ENCODE data around the gene FALEC. TPM values are rescaled to one million over a fixed set of nuclear protein-coding genes. Genes with fewer than 3 reads are reported as not detected.
"Not testable (repeated sequence)": the region's sequence is repeated elsewhere in the genome, so short reads cannot be mapped to it uniquely, and the experiment has no call there.

FALEC gene
- total and polyA plus RNA-seq, 12 donors = 0.40 to 0.61 (median 0.50) TPM; not detected in 9

DNA sequence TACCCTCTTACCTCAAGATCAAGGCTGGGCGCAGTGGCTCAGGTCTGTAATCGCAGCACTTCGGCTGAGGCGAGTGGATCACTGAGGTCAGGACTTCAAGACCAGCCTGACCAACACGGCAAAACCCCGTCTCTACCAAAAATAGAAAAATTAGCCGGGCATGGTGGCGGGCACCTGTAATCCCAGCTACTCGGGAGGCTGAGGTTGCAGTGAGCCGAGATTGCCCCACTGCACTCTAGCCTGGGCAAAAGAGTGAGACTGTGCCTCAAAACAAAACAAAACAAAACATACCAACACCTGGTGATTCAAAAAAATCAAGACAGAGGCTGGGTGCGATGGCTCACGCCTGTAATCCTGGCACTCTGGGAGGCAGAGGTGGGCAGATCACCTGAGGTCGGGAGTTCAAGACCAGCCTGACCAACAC lies 58.1 kb downstream of the FALEC start:
- intact Hi-C loops (cut with DNase I) = not testable (repeated sequence)
- peak in 2 of 7 donors; percentile 25 to 57 for DNase-seq
- H3K36me3 ChIP-seq (replicated peaks in 1 of 2) = peaks cover 0 to 75% of the 10 kb centered on the region in 2 donors

DNA sequence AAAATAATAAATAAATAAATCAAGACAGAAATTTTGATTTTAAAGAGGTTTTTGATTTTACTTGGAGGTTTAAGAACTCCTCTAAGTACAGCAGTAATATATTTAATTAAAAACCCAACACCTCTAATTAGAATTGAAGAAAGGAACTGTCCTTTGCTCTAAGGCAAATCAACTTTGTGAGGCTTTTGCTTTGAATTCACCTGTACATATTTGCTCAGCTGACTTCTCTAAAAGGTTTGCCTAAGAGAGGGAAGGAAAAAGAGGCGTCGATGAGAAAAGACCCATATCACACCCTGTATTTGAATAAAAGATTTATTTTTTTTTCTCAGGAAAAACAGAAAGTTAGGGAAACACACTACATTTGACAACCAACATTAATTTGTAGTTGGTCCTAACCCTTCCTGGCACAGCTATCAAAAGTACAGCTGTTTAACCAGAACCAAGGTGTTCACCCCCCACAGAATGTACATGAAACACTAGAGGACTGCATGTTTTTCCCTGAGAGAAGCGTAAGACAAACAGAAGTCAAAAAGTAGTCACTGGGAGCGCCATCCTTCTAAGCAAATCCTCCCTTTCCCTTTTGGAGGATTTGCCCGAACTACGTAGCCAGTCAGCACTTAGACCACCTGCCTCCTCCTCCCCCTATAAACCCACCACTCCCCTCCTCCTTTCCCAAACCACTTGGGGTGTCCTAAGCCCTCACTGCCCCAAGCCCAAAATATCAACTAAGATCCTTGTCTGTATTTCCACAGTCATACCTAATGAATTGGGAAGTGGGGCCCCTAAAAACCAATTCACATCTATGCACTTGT lies 58.9 kb downstream of the FALEC start:
- Histone ChIP-seq H3K27me3 (no peaks in the 10 kb centered on the region), H3K4me3 (peak overlapping the region in 1 of 4 donors; percentile 96), H3K36me3 (replicated peaks in 1 of 2) (peaks cover 0 to 75% of the 10 kb centered on the region in 2 donors), H3K27ac (peak overlapping the region in 3 of 5 donors; percentile 41 to 100 (median 100)), H3K4me1 (replicated peaks in 1 of 2) (peaks cover 50 to 67% of the 10 kb centered on the region in 2 donors), H3K9me3 (replicated peaks in 1 of 3) (no peaks in the 10 kb centered on the region)
- intact Hi-C loops (cut with DNase I) = loop anchor here (5.0 kb wide), 2 partner anchors 43 to 48 kb away; no protein-coding TSS in a partner anchor
- 65 to 72% (median 66%) methylated on average over 6 of the region's 6 CpGs for WGBS, 4 donors
- DNase-seq = peak in 1 of 7 donors; percentile 4
- TF ChIP-seq CTCF (IDR thresholded peaks at IDR 0.05) (no peak), POLR2A (IDR thresholded peaks at IDR 0.05) (peak in 1 of 2 donors; percentile 27)

More for the DNA sequence above, 58.1 kb downstream of the FALEC start:
- 72 to 83% (median 76%) methylated on average over 13 of the region's 13 CpGs for WGBS, 4 donors
- Histone ChIP-seq H3K27ac (peak overlapping the region in 3 of 5 donors; percentile 10 to 100 (median 44)), H3K4me3 (peak overlapping the region in 1 of 4 donors; percentile 6), H3K4me1 (replicated peaks in 1 of 2) (peaks cover 54 to 75% of the 10 kb centered on the region in 2 donors)
- H3K9me3 ChIP-seq (replicated peaks in 1 of 3); H3K27me3 ChIP-seq: not testable (repeated sequence)
- TF ChIP-seq POLR2A (IDR thresholded peaks at IDR 0.05) = peak in 1 of 2 donors; percentile 12

GRCh38 chr1:150575072-150575489 lies 59.5 kb downstream of the FALEC start:
- peak overlapping the region in 3 of 5 donors; percentile 41 to 100 (median 100) for H3K27ac ChIP-seq
- DNase-seq = peak in 1 of 7 donors; percentile 17
- H3K4me1 ChIP-seq (replicated peaks in 1 of 2) = peaks cover 53 to 65% of the 10 kb centered on the region in 2 donors
- intact Hi-C loops (cut with DNase I) = loop anchor here (5.0 kb wide), 2 partner anchors 42 to 47 kb away; no protein-coding TSS in a partner anchor
- no peaks in the 10 kb centered on the region for H3K27me3 ChIP-seq
- H3K4me3 ChIP-seq = peak overlapping the region in 2 of 4 donors; percentile 96 to 99
- H3K9me3 ChIP-seq (replicated peaks in 1 of 3) = no peaks in the 10 kb centered on the region
- 12 to 26% (median 18%) methylated on average over 4 of the region's 4 CpGs for WGBS, 4 donors
- H3K36me3 ChIP-seq (replicated peaks in 1 of 2) = peaks cover 0 to 75% of the 10 kb centered on the region in 2 donors
- TF ChIP-seq POLR2A (IDR thresholded peaks at IDR 0.05) (peak; percentile 0 to 4), CTCF (IDR thresholded peaks at IDR 0.05) (no peak)

GRCh38 chr1:150575518-150576366 lies 60.2 kb downstream of the FALEC start:
- peak overlapping the region in 2 of 5 donors; percentile 100 for H3K27ac ChIP-seq
- peaks cover 0 to 69% of the 10 kb centered on the region in 2 donors for H3K36me3 ChIP-seq (replicated peaks in 1 of 2)
- no peaks in the 10 kb centered on the region for H3K27me3 ChIP-seq
- TF ChIP-seq CTCF (IDR thresholded peaks at IDR 0.05) (no peak), POLR2A (IDR thresholded peaks at IDR 0.05) (no peak)
- intact Hi-C loops (cut with DNase I) = loop anchor here (5.0 kb wide), 2 partner anchors 42 to 47 kb away; no protein-coding TSS in a partner anchor
- 8 to 22% (median 12%) methylated on average over 1 of the region's 1 CpG for WGBS, 4 donors
- DNase-seq = peak in 1 of 7 donors; percentile 11
- H3K4me3 ChIP-seq = peak overlapping the region in 3 of 4 donors; percentile 25 to 99 (median 96)
- H3K4me1 ChIP-seq (replicated peaks in 1 of 2) = peaks cover 58 to 63% of the 10 kb centered on the region in 2 donors
- H3K9me3 ChIP-seq (replicated peaks in 1 of 3) = no peaks in the 10 kb centered on the region

Measured in adrenal gland (tissue), 12 donors.